ENCODE measurements around the gene FREM2. TPM values are rescaled to one million over a fixed set of nuclear protein-coding genes. Genes with fewer than 3 reads are reported as not detected.

FREM2 gene
- total RNA-seq, 1 donor from 2014 or later, result 14.5 TPM

GRCh38 chr13:38662362-38662761 lies 24.5 kb upstream of the FREM2 start:
- no peak for TF ChIP-seq CTCF (IDR thresholded peaks at IDR 0.05)
- H3K4me1 ChIP-seq, result no peaks in the 10 kb centered on the region
- no peaks in the 10 kb centered on the region for H3K27me3 ChIP-seq (ENCODE audit: low read depth)
- no peak overlapping the region for H3K27ac ChIP-seq
- intact Hi-C loops (cut with DNase I), result no loop called here
- DNase-seq (no peak), ATAC-seq (no peak)
- H3K4me3 ChIP-seq, result no peak overlapping the region
- no peaks in the 10 kb centered on the region for H3K9me3 ChIP-seq
- H3K36me3 ChIP-seq, result no peaks in the 10 kb centered on the region

- Histone ChIP-seq H3K4me1 (no peaks in the 10 kb centered on the region), H3K36me3 (no peaks in the 10 kb centered on the region), H3K27me3 (ENCODE audit: low read depth) (no peaks in the 10 kb centered on the region), H3K27ac (no peak overlapping the region), H3K9me3 (no peaks in the 10 kb centered on the region), H3K4me3 (no peak overlapping the region)
- TF ChIP-seq CTCF (IDR thresholded peaks at IDR 0.05), result no peak
- intact Hi-C loops (cut with DNase I), result no loop called here
- no peak for DNase-seq
- ATAC-seq, result no peak
Observed at GRCh38 chr13:38664906-38665305, 22.0 kb upstream of the FREM2 start.

GRCh38 chr13:38667526-38668109 lies 19.3 kb upstream of the FREM2 start:
- Histone ChIP-seq H3K4me3 (no peak overlapping the region), H3K4me1 (no peaks in the 10 kb centered on the region), H3K9me3 (no peaks in the 10 kb centered on the region), H3K27me3 (ENCODE audit: low read depth) (no peaks in the 10 kb centered on the region), H3K36me3 (no peaks in the 10 kb centered on the region), H3K27ac (no peak overlapping the region)
- ATAC-seq (no peak), DNase-seq (no peak)
- no peak for TF ChIP-seq CTCF (IDR thresholded peaks at IDR 0.05)
- intact Hi-C loops (cut with DNase I), result no loop called here

- intact Hi-C loops (cut with DNase I), result no loop called here
- Histone ChIP-seq H3K4me1 (no peaks in the 10 kb centered on the region), H3K27ac (no peak overlapping the region), H3K27me3 (ENCODE audit: low read depth) (no peaks in the 10 kb centered on the region), H3K9me3 (no peaks in the 10 kb centered on the region), H3K36me3 (no peaks in the 10 kb centered on the region), H3K4me3 (no peak overlapping the region)
- no peak for DNase-seq
- TF ChIP-seq CTCF (IDR thresholded peaks at IDR 0.05), result no peak
- ATAC-seq, result no peak
Observed at GRCh38 chr13:38669234-38669964, 17.5 kb upstream of the FREM2 start.

GRCh38 chr13:38670627-38671026 lies 16.2 kb upstream of the FREM2 start:
- no peaks in the 10 kb centered on the region for H3K36me3 ChIP-seq
- TF ChIP-seq CTCF (IDR thresholded peaks at IDR 0.05), result no peak
- H3K4me3 ChIP-seq, result no peak overlapping the region
- DNase-seq, result no peak
- ATAC-seq, result peak in 1 of 2 donors; percentile 32
- intact Hi-C loops (cut with DNase I), result no loop called here
- H3K4me1 ChIP-seq, result no peaks in the 10 kb centered on the region
- H3K9me3 ChIP-seq, result no peaks in the 10 kb centered on the region
- H3K27me3 ChIP-seq (ENCODE audit: low read depth), result no peaks in the 10 kb centered on the region
- no peak overlapping the region for H3K27ac ChIP-seq
